GM23338 (cell line): ENCODE data around the gene PPIP5K2. TPM values are rescaled to one million over a fixed set of nuclear protein-coding genes. Genes with fewer than 3 reads are reported as not detected.

Source experiments
- ATAC-seq: fragments of 200-7000 bp; cut with Tn5 transposase; 3 replicates; pipeline ENCODE4 v1.9.1; 2020
- DNase-seq: peaks from one replicate; pipeline ENCODE4 v3.0.0-alpha.2; 2015; ENCODE audit warnings: low spot score
- H2AFZ ChIP-seq: fragments of 200-600 bp; sonication (generic); 2 replicates; pipeline ENCODE4 v1.8.0; 2016; ENCODE audit warnings: antibody characterized with exemption, mild to moderate bottlenecking, moderate library complexity
- H3F3A ChIP-seq: fragments of 200-600 bp; sonication (generic); replicated peaks from 2 replicates; pipeline ENCODE4 v1.8.0; 2017; ENCODE audit warnings: antibody characterized with exemption, mixed run types, low read depth
- H3K27ac ChIP-seq: fragments of 200-600 bp; sonication (generic); 2 replicates; pipeline ENCODE4 v1.6.1; 2016; ENCODE audit warnings: low read depth
- H3K27me3 ChIP-seq: fragments of 200-600 bp; sonication (generic); 2 replicates; pipeline ENCODE4 v1.8.0; 2016; ENCODE audit warnings: mild to moderate bottlenecking, mixed run types, moderate library complexity; ENCODE audit not compliant: insufficient read depth
- H3K36me3 ChIP-seq: fragments of 200-600 bp; sonication (generic); 2 replicates; pipeline ENCODE4 v1.8.0; 2016; ENCODE audit warnings: mild to moderate bottlenecking; ENCODE audit not compliant: insufficient read depth
- H3K4me1 ChIP-seq: fragments of 200-600 bp; sonication (generic); 2 replicates; pipeline ENCODE4 v1.8.0; 2016; ENCODE audit warnings: mild to moderate bottlenecking, moderate library complexity; ENCODE audit not compliant: insufficient read depth
- H3K4me2 ChIP-seq: fragments of 200-600 bp; sonication (generic); 2 replicates; pipeline ENCODE4 v1.7.1; 2017; ENCODE audit warnings: mixed run types
- H3K4me3 ChIP-seq: fragments of 200-600 bp; sonication (generic); 2 replicates; pipeline ENCODE4 v1.6.1; 2016; ENCODE audit warnings: mixed run types
- H3K79me2 ChIP-seq: fragments of 200-600 bp; sonication (generic); replicated peaks from 2 replicates; pipeline ENCODE4 v1.8.0; 2017; ENCODE audit warnings: mild to moderate bottlenecking; ENCODE audit not compliant: insufficient read depth
- H3K9me2 ChIP-seq: fragments of 200-600 bp; sonication (generic); 2 replicates; pipeline ENCODE4 v1.8.0; 2017; ENCODE audit not compliant: insufficient read depth
- H4K20me1 ChIP-seq: fragments of 200-600 bp; sonication (generic); replicated peaks from 2 replicates; pipeline ENCODE4 v1.8.0; 2017; ENCODE audit warnings: mild to moderate bottlenecking; ENCODE audit not compliant: insufficient read depth
- H3K27ac Mint-ChIP-seq: 2 replicates; pipeline ENCODE4 v1.8.0; 2020; ENCODE audit warnings: inconsistent platforms, mild to moderate bottlenecking, moderate library complexity, mixed read lengths
- H3K27me3 Mint-ChIP-seq: 3 replicates; pipeline ENCODE4 v1.8.0; 2022; ENCODE audit warnings: low read depth, mild to moderate bottlenecking, moderate library complexity, mixed read lengths, inconsistent platforms; ENCODE audit not compliant: insufficient read depth, poor library complexity
- H3K36me3 Mint-ChIP-seq: 3 replicates; pipeline ENCODE4 v1.8.0; 2021; ENCODE audit warnings: low read depth, mild to moderate bottlenecking, inconsistent platforms, moderate library complexity, mixed read lengths
- H3K4me1 Mint-ChIP-seq: 3 replicates; pipeline ENCODE4 v1.8.0; 2020; ENCODE audit warnings: mild to moderate bottlenecking, inconsistent platforms, mixed read lengths
- H3K4me3 Mint-ChIP-seq: 3 replicates; pipeline ENCODE4 v1.8.0; 2021; ENCODE audit warnings: moderate library complexity, mild to moderate bottlenecking, inconsistent platforms, mixed read lengths
- H3K9me3 Mint-ChIP-seq: 3 replicates; pipeline ENCODE4 v1.8.0; 2020; ENCODE audit warnings: moderate library complexity, mild to moderate bottlenecking, inconsistent platforms, mixed read lengths
- CREB1 ChIP-seq: fragments of 250-450 bp; sonication (Bioruptor Pico); IDR thresholded peaks from 2 replicates; pipeline ENCODE4 v1.5.0; 2020; ENCODE audit warnings: low read depth, mild to moderate bottlenecking, moderate library complexity
- EZH2 ChIP-seq: fragments of 200-600 bp; sonication (generic); IDR thresholded peaks from one replicate; pipeline ENCODE4 v1.8.0; 2017; ENCODE audit warnings: antibody characterized with exemption, mild to moderate bottlenecking, low read depth; ENCODE audit not compliant: unreplicated experiment
- EZH2phosphoT487 ChIP-seq: fragments of 200-600 bp; sonication (generic); IDR thresholded peaks from one replicate; pipeline ENCODE4 v1.8.1; 2018; ENCODE audit warnings: antibody characterized with exemption; ENCODE audit not compliant: unreplicated experiment
- JUNB ChIP-seq: IDR thresholded peaks from one replicate; pipeline ENCODE4 v1.6.1; 2016; ENCODE audit warnings: antibody characterized with exemption; ENCODE audit not compliant: unreplicated experiment
- NANOG ChIP-seq: IDR thresholded peaks from 2 replicates; pipeline ENCODE4 v1.6.1; 2016; ENCODE audit warnings: antibody characterized with exemption, borderline replicate concordance
- POLR2AphosphoS5 ChIP-seq: IDR thresholded peaks from 2 replicates; pipeline ENCODE4 v1.6.1; 2016; ENCODE audit warnings: antibody characterized with exemption, low read depth
- STAT1 ChIP-seq: IDR thresholded peaks from one replicate; pipeline ENCODE4 v1.6.1; 2016; ENCODE audit warnings: antibody characterized with exemption; ENCODE audit not compliant: unreplicated experiment
- ZNF114 ChIP-seq: fragments of 250-450 bp; sonication (Bioruptor Pico); IDR thresholded peaks from 2 replicates; pipeline ENCODE4 v1.5.0; 2020; ENCODE audit warnings: mild to moderate bottlenecking, moderate library complexity
- ZNF331 ChIP-seq: fragments of 250-450 bp; sonication (Bioruptor Pico); IDR thresholded peaks from 2 replicates; pipeline ENCODE4 v1.5.0; 2020; ENCODE audit warnings: low read depth, mild to moderate bottlenecking, moderate library complexity
- polyA plus RNA-seq: library from polyadenylated mRNA; unstranded; fragments of >200 nt; fragmentation: Nextera tagmentation; extraction: Ambion mirVana; gene quantifications from 2 replicates; pipeline ENCODE4 v1.2.1, GENCODE V29; 2016
- total RNA-seq: library from RNA; depleted of rRNA; stranded (reverse); fragments of >200 nt; shearing (Covaris generic); gene quantifications from 2 replicates; pipeline ENCODE4 v1.2.3, GENCODE V29; 2014
- TF ChIP-seq, protein P1 (sequence below), 2 experiments: fragments of 200-600 bp in 1 of 2; sonication (generic) in 1 of 2; conservative IDR thresholded peaks; 2 replicates each; pipeline versions ENCODE4 v1.5.1 to v1.6.1; 2016 to 2017; ENCODE audit warnings: antibody characterized with exemption in 2 of 2, low read depth in 2 of 2, mild to moderate bottlenecking in 2 of 2, moderate library complexity in 1 of 2
- TF ChIP-seq, protein P2 (sequence below): IDR thresholded peaks from one replicate; pipeline ENCODE4 v1.6.1; 2018; ENCODE audit warnings: antibody characterized with exemption; ENCODE audit not compliant: unreplicated experiment
- TF ChIP-seq, protein P3 (sequence below): fragments of 250-450 bp; sonication (Bioruptor Pico); IDR thresholded peaks from 2 replicates; pipeline ENCODE4 v1.5.0; 2020; ENCODE audit warnings: mild to moderate bottlenecking, moderate library complexity

Gene PPIP5K2
- total and polyA plus RNA-seq, 2 experiments from 2014 or later, result 41.7 to 45.4 TPM

GRCh38 chr5:103135461-103135860 lies 15.4 kb downstream of the PPIP5K2 start:
- DNase-seq, result no peak
- H3K4me3 ChIP-seq, result no peak overlapping the region
- Mint-ChIP-seq H3K27me3 (no peaks in the 10 kb centered on the region), H3K9me3 (peaks cover 2% of the 10 kb centered on the region; the same call in 1 of the 3 replicates), H3K4me3 (no peak overlapping the region), H3K27ac (no peak overlapping the region), H3K4me1 (no peaks in the 10 kb centered on the region), H3K36me3 (peaks cover 18% of the 10 kb centered on the region; the same call in 2 of the 3 replicates)
- no peaks in the 10 kb centered on the region; the same call in 1 of the 2 replicates for H3K36me3 ChIP-seq
- no peaks in the 10 kb centered on the region; the same call in 1 of the 2 replicates for H4K20me1 ChIP-seq
- no peak overlapping the region for H2AFZ ChIP-seq
- H3K4me1 ChIP-seq, result no peaks in the 10 kb centered on the region
- no peak overlapping the region for H3K4me2 ChIP-seq
- no peaks in the 10 kb centered on the region for H3F3A ChIP-seq
- no peaks in the 10 kb centered on the region for H3K27me3 ChIP-seq
- TF ChIP-seq EZH2, result no peak
- no peak for TF ChIP-seq JUNB
- TF ChIP-seq POLR2AphosphoS5, result no peak
- no peak for TF ChIP-seq EZH2phosphoT487
- TF ChIP-seq CREB1 (CRISPR knock-in tag), result no peak
- no peak for TF ChIP-seq ZNF331
- TF ChIP-seq ZNF114 (CRISPR knock-in tag), result no peak
- TF ChIP-seq, protein P1, sequence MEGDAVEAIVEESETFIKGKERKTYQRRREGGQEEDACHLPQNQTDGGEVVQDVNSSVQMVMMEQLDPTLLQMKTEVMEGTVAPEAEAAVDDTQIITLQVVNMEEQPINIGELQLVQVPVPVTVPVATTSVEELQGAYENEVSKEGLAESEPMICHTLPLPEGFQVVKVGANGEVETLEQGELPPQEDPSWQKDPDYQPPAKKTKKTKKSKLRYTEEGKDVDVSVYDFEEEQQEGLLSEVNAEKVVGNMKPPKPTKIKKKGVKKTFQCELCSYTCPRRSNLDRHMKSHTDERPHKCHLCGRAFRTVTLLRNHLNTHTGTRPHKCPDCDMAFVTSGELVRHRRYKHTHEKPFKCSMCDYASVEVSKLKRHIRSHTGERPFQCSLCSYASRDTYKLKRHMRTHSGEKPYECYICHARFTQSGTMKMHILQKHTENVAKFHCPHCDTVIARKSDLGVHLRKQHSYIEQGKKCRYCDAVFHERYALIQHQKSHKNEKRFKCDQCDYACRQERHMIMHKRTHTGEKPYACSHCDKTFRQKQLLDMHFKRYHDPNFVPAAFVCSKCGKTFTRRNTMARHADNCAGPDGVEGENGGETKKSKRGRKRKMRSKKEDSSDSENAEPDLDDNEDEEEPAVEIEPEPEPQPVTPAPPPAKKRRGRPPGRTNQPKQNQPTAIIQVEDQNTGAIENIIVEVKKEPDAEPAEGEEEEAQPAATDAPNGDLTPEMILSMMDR (conservative IDR thresholded peaks at IDR 0.05; ENCODE audit: low read depth in 2 of 2), result no peak
- TF ChIP-seq, protein P2, sequence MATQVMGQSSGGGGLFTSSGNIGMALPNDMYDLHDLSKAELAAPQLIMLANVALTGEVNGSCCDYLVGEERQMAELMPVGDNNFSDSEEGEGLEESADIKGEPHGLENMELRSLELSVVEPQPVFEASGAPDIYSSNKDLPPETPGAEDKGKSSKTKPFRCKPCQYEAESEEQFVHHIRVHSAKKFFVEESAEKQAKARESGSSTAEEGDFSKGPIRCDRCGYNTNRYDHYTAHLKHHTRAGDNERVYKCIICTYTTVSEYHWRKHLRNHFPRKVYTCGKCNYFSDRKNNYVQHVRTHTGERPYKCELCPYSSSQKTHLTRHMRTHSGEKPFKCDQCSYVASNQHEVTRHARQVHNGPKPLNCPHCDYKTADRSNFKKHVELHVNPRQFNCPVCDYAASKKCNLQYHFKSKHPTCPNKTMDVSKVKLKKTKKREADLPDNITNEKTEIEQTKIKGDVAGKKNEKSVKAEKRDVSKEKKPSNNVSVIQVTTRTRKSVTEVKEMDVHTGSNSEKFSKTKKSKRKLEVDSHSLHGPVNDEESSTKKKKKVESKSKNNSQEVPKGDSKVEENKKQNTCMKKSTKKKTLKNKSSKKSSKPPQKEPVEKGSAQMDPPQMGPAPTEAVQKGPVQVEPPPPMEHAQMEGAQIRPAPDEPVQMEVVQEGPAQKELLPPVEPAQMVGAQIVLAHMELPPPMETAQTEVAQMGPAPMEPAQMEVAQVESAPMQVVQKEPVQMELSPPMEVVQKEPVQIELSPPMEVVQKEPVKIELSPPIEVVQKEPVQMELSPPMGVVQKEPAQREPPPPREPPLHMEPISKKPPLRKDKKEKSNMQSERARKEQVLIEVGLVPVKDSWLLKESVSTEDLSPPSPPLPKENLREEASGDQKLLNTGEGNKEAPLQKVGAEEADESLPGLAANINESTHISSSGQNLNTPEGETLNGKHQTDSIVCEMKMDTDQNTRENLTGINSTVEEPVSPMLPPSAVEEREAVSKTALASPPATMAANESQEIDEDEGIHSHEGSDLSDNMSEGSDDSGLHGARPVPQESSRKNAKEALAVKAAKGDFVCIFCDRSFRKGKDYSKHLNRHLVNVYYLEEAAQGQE, result no peak
- TF ChIP-seq, protein P3, sequence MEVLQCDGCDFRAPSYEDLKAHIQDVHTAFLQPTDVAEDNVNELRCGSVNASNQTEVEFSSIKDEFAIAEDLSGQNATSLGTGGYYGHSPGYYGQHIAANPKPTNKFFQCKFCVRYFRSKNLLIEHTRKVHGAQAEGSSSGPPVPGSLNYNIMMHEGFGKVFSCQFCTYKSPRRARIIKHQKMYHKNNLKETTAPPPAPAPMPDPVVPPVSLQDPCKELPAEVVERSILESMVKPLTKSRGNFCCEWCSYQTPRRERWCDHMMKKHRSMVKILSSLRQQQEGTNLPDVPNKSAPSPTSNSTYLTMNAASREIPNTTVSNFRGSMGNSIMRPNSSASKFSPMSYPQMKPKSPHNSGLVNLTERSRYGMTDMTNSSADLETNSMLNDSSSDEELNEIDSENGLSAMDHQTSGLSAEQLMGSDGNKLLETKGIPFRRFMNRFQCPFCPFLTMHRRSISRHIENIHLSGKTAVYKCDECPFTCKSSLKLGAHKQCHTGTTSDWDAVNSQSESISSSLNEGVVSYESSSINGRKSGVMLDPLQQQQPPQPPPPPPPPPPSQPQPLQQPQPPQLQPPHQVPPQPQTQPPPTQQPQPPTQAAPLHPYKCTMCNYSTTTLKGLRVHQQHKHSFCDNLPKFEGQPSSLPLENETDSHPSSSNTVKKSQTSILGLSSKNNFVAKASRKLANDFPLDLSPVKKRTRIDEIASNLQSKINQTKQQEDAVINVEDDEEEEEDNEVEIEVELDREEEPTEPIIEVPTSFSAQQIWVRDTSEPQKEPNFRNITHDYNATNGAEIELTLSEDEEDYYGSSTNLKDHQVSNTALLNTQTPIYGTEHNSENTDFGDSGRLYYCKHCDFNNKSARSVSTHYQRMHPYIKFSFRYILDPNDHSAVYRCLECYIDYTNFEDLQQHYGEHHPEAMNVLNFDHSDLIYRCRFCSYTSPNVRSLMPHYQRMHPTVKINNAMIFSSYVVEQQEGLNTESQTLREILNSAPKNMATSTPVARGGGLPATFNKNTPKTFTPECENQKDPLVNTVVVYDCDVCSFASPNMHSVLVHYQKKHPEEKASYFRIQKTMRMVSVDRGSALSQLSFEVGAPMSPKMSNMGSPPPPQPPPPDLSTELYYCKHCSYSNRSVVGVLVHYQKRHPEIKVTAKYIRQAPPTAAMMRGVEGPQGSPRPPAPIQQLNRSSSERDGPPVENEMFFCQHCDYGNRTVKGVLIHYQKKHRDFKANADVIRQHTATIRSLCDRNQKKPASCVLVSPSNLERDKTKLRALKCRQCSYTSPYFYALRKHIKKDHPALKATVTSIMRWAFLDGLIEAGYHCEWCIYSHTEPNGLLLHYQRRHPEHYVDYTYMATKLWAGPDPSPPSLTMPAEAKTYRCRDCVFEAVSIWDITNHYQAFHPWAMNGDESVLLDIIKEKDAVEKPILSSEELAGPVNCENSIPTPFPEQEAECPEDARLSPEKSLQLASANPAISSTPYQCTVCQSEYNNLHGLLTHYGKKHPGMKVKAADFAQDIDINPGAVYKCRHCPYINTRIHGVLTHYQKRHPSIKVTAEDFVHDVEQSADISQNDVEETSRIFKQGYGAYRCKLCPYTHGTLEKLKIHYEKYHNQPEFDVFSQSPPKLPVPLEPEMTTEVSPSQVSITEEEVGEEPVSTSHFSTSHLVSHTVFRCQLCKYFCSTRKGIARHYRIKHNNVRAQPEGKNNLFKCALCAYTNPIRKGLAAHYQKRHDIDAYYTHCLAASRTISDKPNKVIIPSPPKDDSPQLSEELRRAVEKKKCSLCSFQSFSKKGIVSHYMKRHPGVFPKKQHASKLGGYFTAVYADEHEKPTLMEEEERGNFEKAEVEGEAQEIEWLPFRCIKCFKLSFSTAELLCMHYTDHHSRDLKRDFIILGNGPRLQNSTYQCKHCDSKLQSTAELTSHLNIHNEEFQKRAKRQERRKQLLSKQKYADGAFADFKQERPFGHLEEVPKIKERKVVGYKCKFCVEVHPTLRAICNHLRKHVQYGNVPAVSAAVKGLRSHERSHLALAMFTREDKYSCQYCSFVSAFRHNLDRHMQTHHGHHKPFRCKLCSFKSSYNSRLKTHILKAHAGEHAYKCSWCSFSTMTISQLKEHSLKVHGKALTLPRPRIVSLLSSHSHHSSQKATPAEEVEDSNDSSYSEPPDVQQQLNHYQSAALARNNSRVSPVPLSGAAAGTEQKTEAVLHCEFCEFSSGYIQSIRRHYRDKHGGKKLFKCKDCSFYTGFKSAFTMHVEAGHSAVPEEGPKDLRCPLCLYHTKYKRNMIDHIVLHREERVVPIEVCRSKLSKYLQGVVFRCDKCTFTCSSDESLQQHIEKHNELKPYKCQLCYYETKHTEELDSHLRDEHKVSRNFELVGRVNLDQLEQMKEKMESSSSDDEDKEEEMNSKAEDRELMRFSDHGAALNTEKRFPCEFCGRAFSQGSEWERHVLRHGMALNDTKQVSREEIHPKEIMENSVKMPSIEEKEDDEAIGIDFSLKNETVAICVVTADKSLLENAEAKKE (CRISPR knock-in tag), result no peak
- no peak for TF ChIP-seq NANOG
- no peak for TF ChIP-seq STAT1
- H3K79me2 ChIP-seq, result no peaks in the 10 kb centered on the region
- ATAC-seq, result no peak
- H3K9me2 ChIP-seq, result no peaks in the 10 kb centered on the region
- H3K27ac ChIP-seq, result no peak overlapping the region
